Activated CD4-positive, alpha-beta T cell treated with anti-CD3 and anti-CD28 coated beads, Interleukin-10, Interleukin-2, amounts not matched to agents 100 ng/mL and 50 ng/mL, durations not matched to agents 16 hours and 8 hours (primary cell): ENCODE measurements around the gene TNFRSF6B.

ENCODE experiments used
- DNase-seq: peaks from one replicate; pipeline ENCODE4 v3.0.0-alpha.2; 2020

Gene TNFRSF6B

GRCh38 chr20:63686492-63687321 is 9.7 kb upstream of the TNFRSF6B start:
- no peak for DNase-seq

- no peak for DNase-seq
These were observed 8.9 kb upstream of the TNFRSF6B start for GRCh38 chr20:63687419-63688178.

GRCh38 chr20:63688228-63689045 is 8.0 kb upstream of the TNFRSF6B start:
- DNase-seq = no peak

GRCh38 chr20:63689046-63690002 is 7.1 kb upstream of the TNFRSF6B start:
- no peak for DNase-seq

- DNase-seq = no peak
These were observed 6.2 kb upstream of the TNFRSF6B start for GRCh38 chr20:63690003-63690897.

- no peak for DNase-seq
These were observed 5.3 kb upstream of the TNFRSF6B start for GRCh38 chr20:63690898-63691710.

GRCh38 chr20:63691711-63692435 is 4.6 kb upstream of the TNFRSF6B start:
- DNase-seq = no peak

GRCh38 chr20:63692436-63693082 is 3.9 kb upstream of the TNFRSF6B start:
- DNase-seq = no peak

GRCh38 chr20:63693083-63693732 is 3.2 kb upstream of the TNFRSF6B start:
- DNase-seq = no peak

- DNase-seq = no peak
These were observed 2.5 kb upstream of the TNFRSF6B start for GRCh38 chr20:63693733-63694583.

- DNase-seq = no peak
These were observed 1.6 kb upstream of the TNFRSF6B start for GRCh38 chr20:63694584-63695423.

- no peak for DNase-seq
These were observed 787 bp upstream of the TNFRSF6B start for GRCh38 chr20:63695424-63696305.

GRCh38 chr20:63696306-63696627 is 185 bp upstream of the TNFRSF6B start:
- no peak for DNase-seq

GRCh38 chr20:63697357-63697867 is 960 bp downstream of the TNFRSF6B start:
- no peak for DNase-seq

GRCh38 chr20:63697868-63698545 is 1.6 kb downstream of the TNFRSF6B start:
- no peak for DNase-seq
